ENCODE data around the gene TMEM255B. TPM values are rescaled to one million over a fixed set of nuclear protein-coding genes. Genes with fewer than 3 reads are reported as not detected.

Gene TMEM255B
- polyA plus RNA-seq, 1 donor (not counting 4 experiments of a cell fraction or from before 2014, with no cell fraction given), result 7.6 TPM

GRCh38 chr13:113791226-113791625 is 32.2 kb downstream of the TMEM255B start:
- DNase-seq (ENCODE audit: low read depth, low spot score) (no peak), FAIRE-seq (no peak)
- H3K9me3 ChIP-seq (ENCODE audit: control insufficient read depth, low read depth, low read length), result peaks cover 3% of the 10 kb centered on the region
- no peaks in the 10 kb centered on the region for H3K9me1 ChIP-seq (ENCODE audit: control insufficient read depth, extremely low read depth, insufficient read depth, low read length)
- H3K4me3 ChIP-seq (ENCODE audit: control insufficient read depth in 2 of 3, extremely low read depth in 1 of 3, insufficient read depth in 2 of 3, low read depth in 1 of 3, low read length in 3 of 3), result no peak overlapping the region
- H3K36me3 ChIP-seq (ENCODE audit: control insufficient read depth in 2 of 2, extremely low read depth in 1 of 2, insufficient read depth in 2 of 2, low read length in 2 of 2), result no peaks in the 10 kb centered on the region
- no peak for TF ChIP-seq EZH2 (IDR thresholded peaks at IDR 0.05; ENCODE audit: low read length)
- TF ChIP-seq CTCF (optimal IDR thresholded peaks at IDR 0.05 in 1 of 3, IDR thresholded peaks at IDR 0.05 in 1 of 3, conservative IDR thresholded peaks at IDR 0.05 in 1 of 3; ENCODE audit: extremely low read depth in 1 of 3, insufficient read depth in 2 of 3, low read length in 3 of 3), result no peak
- peaks cover 4% of the 10 kb centered on the region for H3K4me1 ChIP-seq (ENCODE audit: control insufficient read depth, extremely low read depth, insufficient read depth, low read length)
- dilution Hi-C loops (cut with MboI; ENCODE audit: extremely low pct_ligation_motif_present, low sequenced_read_pairs), result no loop called here
- H3K9ac ChIP-seq (ENCODE audit: control insufficient read depth, extremely low read depth, insufficient read depth, low read length), result no peak overlapping the region
- no peaks in the 10 kb centered on the region for H4K20me1 ChIP-seq (ENCODE audit: control insufficient read depth, extremely low read depth, insufficient read depth, low read length)
- H3K79me2 ChIP-seq (ENCODE audit: control insufficient read depth, insufficient read depth, low read length), result no peaks in the 10 kb centered on the region
- H3K27ac ChIP-seq (ENCODE audit: control insufficient read depth, insufficient read depth, low read length), result no peak overlapping the region
- no peak overlapping the region for H2AFZ ChIP-seq (ENCODE audit: control insufficient read depth, low read length)
- H3K4me2 ChIP-seq (ENCODE audit: control insufficient read depth, extremely low read depth, insufficient read depth, low read depth, low read length), result no peak overlapping the region
- H3K27me3 ChIP-seq (ENCODE audit: control insufficient read depth, extremely low read depth, insufficient read depth, low read length), result peaks cover 67% of the 10 kb centered on the region

GRCh38 chr13:113791761-113792160 is 32.7 kb downstream of the TMEM255B start:
- TF ChIP-seq CTCF (optimal IDR thresholded peaks at IDR 0.05 in 1 of 3, IDR thresholded peaks at IDR 0.05 in 1 of 3, conservative IDR thresholded peaks at IDR 0.05 in 1 of 3; ENCODE audit: extremely low read depth in 1 of 3, insufficient read depth in 2 of 3, low read length in 3 of 3) (no peak), EZH2 (IDR thresholded peaks at IDR 0.05; ENCODE audit: low read length) (no peak)
- Histone ChIP-seq H3K27ac (ENCODE audit: control insufficient read depth, insufficient read depth, low read length) (no peak overlapping the region), H3K27me3 (ENCODE audit: control insufficient read depth, extremely low read depth, insufficient read depth, low read length) (peaks cover 73% of the 10 kb centered on the region), H3K79me2 (ENCODE audit: control insufficient read depth, insufficient read depth, low read length) (no peaks in the 10 kb centered on the region), H3K9me3 (ENCODE audit: control insufficient read depth, low read depth, low read length) (no peaks in the 10 kb centered on the region), H4K20me1 (ENCODE audit: control insufficient read depth, extremely low read depth, insufficient read depth, low read length) (no peaks in the 10 kb centered on the region), H3K9ac (ENCODE audit: control insufficient read depth, extremely low read depth, insufficient read depth, low read length) (no peak overlapping the region), H3K4me3 (ENCODE audit: control insufficient read depth in 2 of 3, extremely low read depth in 1 of 3, insufficient read depth in 2 of 3, low read depth in 1 of 3, low read length in 3 of 3) (no peak overlapping the region), H3K36me3 (ENCODE audit: control insufficient read depth in 2 of 2, extremely low read depth in 1 of 2, insufficient read depth in 2 of 2, low read length in 2 of 2) (no peaks in the 10 kb centered on the region), H3K9me1 (ENCODE audit: control insufficient read depth, extremely low read depth, insufficient read depth, low read length) (no peaks in the 10 kb centered on the region), H2AFZ (ENCODE audit: control insufficient read depth, low read length) (no peak overlapping the region), H3K4me1 (ENCODE audit: control insufficient read depth, extremely low read depth, insufficient read depth, low read length) (peaks cover 4% of the 10 kb centered on the region), H3K4me2 (ENCODE audit: control insufficient read depth, extremely low read depth, insufficient read depth, low read depth, low read length) (no peak overlapping the region)
- no peak for DNase-seq (ENCODE audit: low read depth, low spot score)
- no peak for FAIRE-seq
- dilution Hi-C loops (cut with MboI; ENCODE audit: extremely low pct_ligation_motif_present, low sequenced_read_pairs), result no loop called here
